ENCODE results near the gene RNF149. TPM values are rescaled to one million over a fixed set of nuclear protein-coding genes. Genes with fewer than 3 reads are reported as not detected.
"Not testable (repeated sequence)": the region's sequence is repeated elsewhere in the genome, so short reads cannot be mapped to it uniquely, and the experiment has no call there.

RNF149 gene
- total RNA-seq, 1 experiment from 2014 or later: 40.2 TPM

GRCh38 chr2:101237944-101238343, 70.6 kb downstream of the RNF149 start:
- RAD21 ChIA-PET (ENCODE audit: low non-redundant PET in 1 of 2, low total read pairs in 2 of 2, uncharacterized antibody in 2 of 2, unreplicated experiment in 2 of 2); H3K4me1 ChIP-seq (ENCODE audit: control insufficient read depth in 1 of 2, insufficient read depth in 2 of 2, low read length in 2 of 2); ATAC-seq; POLR2A ChIA-PET; H3K79me2 ChIP-seq (ENCODE audit: insufficient read depth, low read length); H3K9ac ChIP-seq (ENCODE audit: low read length); H4K20me1 ChIP-seq (ENCODE audit: insufficient read depth); H3K9me3 ChIP-seq (ENCODE audit: control insufficient read depth in 1 of 2, insufficient read depth in 1 of 2, low read depth in 1 of 2, low read length in 2 of 2); H2AFZ ChIP-seq (ENCODE audit: low read depth, low read length, poor library complexity, severe bottlenecking); H3K9me2 ChIP-seq (ENCODE audit: insufficient read depth); H3K4me3 ChIP-seq (replicated peaks in 1 of 2; ENCODE audit: low read depth in 1 of 2, low read length in 2 of 2); CTCF ChIA-PET; H3K36me3 ChIP-seq (ENCODE audit: control insufficient read depth in 1 of 2, insufficient read depth in 2 of 2, low read length in 2 of 2); DNase-seq (ENCODE audit: low read depth, low spot score); H3K4me2 ChIP-seq (ENCODE audit: low read length); BruUV-seq (replicated peaks); H3K27ac ChIP-seq (ENCODE audit: low read depth, low read length); H3K27me3 ChIP-seq (ENCODE audit: insufficient read depth, low read length); intact Hi-C loops (cut with micrococcal nuclease): not testable (repeated sequence)

GRCh38 chr2:101235956-101236355, 72.5 kb downstream of the RNF149 start:
- H2AFZ ChIP-seq (ENCODE audit: low read depth, low read length, poor library complexity, severe bottlenecking); H3K4me2 ChIP-seq (ENCODE audit: low read length); POLR2A ChIA-PET; DNase-seq (ENCODE audit: low read depth, low spot score); ATAC-seq; H3K9ac ChIP-seq (ENCODE audit: low read length); H3K27me3 ChIP-seq (ENCODE audit: insufficient read depth, low read length); H3K36me3 ChIP-seq (ENCODE audit: control insufficient read depth in 1 of 2, insufficient read depth in 2 of 2, low read length in 2 of 2); H4K20me1 ChIP-seq (ENCODE audit: insufficient read depth); H3K4me1 ChIP-seq (ENCODE audit: control insufficient read depth in 1 of 2, insufficient read depth in 2 of 2, low read length in 2 of 2); BruUV-seq (replicated peaks); H3K79me2 ChIP-seq (ENCODE audit: insufficient read depth, low read length); H3K9me3 ChIP-seq (ENCODE audit: control insufficient read depth in 1 of 2, insufficient read depth in 1 of 2, low read depth in 1 of 2, low read length in 2 of 2); H3K9me2 ChIP-seq (ENCODE audit: insufficient read depth); H3K4me3 ChIP-seq (replicated peaks in 1 of 2; ENCODE audit: low read depth in 1 of 2, low read length in 2 of 2); intact Hi-C loops (cut with micrococcal nuclease); CTCF ChIA-PET; RAD21 ChIA-PET (ENCODE audit: low non-redundant PET in 1 of 2, low total read pairs in 2 of 2, uncharacterized antibody in 2 of 2, unreplicated experiment in 2 of 2); H3K27ac ChIP-seq (ENCODE audit: low read depth, low read length): not testable (repeated sequence)

GRCh38 chr2:101234169-101234938, 74.1 kb downstream of the RNF149 start:
- no peak for DNase-seq (ENCODE audit: low read depth, low spot score)
- no peaks in the 10 kb centered on the region for H4K20me1 ChIP-seq (ENCODE audit: insufficient read depth)
- H3K4me3 ChIP-seq (replicated peaks in 1 of 2; ENCODE audit: low read depth in 1 of 2, low read length in 2 of 2): no peak overlapping the region
- no peak overlapping the region for H3K4me2 ChIP-seq (ENCODE audit: low read length)
- H3K27me3 ChIP-seq (ENCODE audit: insufficient read depth, low read length): no peaks in the 10 kb centered on the region
- no peak overlapping the region for H2AFZ ChIP-seq (ENCODE audit: low read depth, low read length, poor library complexity, severe bottlenecking)
- ChIA-PET CTCF (interaction anchor here (0.9 kb wide), 1 partner anchor 17 kb away, joined by 4 read pairs; no protein-coding TSS in a partner anchor), RAD21 (ENCODE audit: low non-redundant PET in 1 of 2, low total read pairs in 2 of 2, uncharacterized antibody in 2 of 2, unreplicated experiment in 2 of 2) (no interaction called here), POLR2A (no interaction called here)
- no peak overlapping the region for H3K9ac ChIP-seq (ENCODE audit: low read length)
- H3K9me3 ChIP-seq (ENCODE audit: control insufficient read depth in 1 of 2, insufficient read depth in 1 of 2, low read depth in 1 of 2, low read length in 2 of 2): no peaks in the 10 kb centered on the region
- TF ChIP-seq SRF (IDR thresholded peaks at IDR 0.05; ENCODE audit: low read depth) (no peak), EZH2phosphoT487 (IDR thresholded peaks at IDR 0.05; ENCODE audit: borderline replicate concordance) (no peak), EZH2 (IDR thresholded peaks at IDR 0.05) (no peak), JUND (IDR thresholded peaks at IDR 0.05) (no peak), POLR2AphosphoS5 (IDR thresholded peaks at IDR 0.05; ENCODE audit: low read depth, low read length) (no peak), ZFX (IDR thresholded peaks at IDR 0.05) (no peak)
- intact Hi-C loops (cut with micrococcal nuclease): no loop called here
- no peak for ATAC-seq
- no TSS peak for BruUV-seq (replicated peaks)
- H3K4me1 ChIP-seq (ENCODE audit: control insufficient read depth in 1 of 2, insufficient read depth in 2 of 2, low read length in 2 of 2): peaks cover 0 to 3% of the 10 kb centered on the region in 2 experiments; a peak in 2 of 4 replicates
- H3K36me3 ChIP-seq (ENCODE audit: control insufficient read depth in 1 of 2, insufficient read depth in 2 of 2, low read length in 2 of 2): no peaks in the 10 kb centered on the region
- no peak overlapping the region for H3K27ac ChIP-seq (ENCODE audit: low read depth, low read length)
- H3K79me2 ChIP-seq (ENCODE audit: insufficient read depth, low read length): no peaks in the 10 kb centered on the region
- no peaks in the 10 kb centered on the region for H3K9me2 ChIP-seq (ENCODE audit: insufficient read depth)

Measured in HCT116 (cell line).